Measurements from ENCODE around the gene PRKCD. TPM values are rescaled to one million over a fixed set of nuclear protein-coding genes. Genes with fewer than 3 reads are reported as not detected.
A peak's percentile ranks its signal among the peaks of the same experiment; 100 is the strongest.

Gene PRKCD
- total and polyA plus RNA-seq, 9 of the 15 experiments (the other 6 are each of a cell fraction or from before 2014, with no cell fraction given) = 2.5 to 19.5 (median 6.1) TPM

- in situ Hi-C loops (cut with MboI) (no loop called here), intact Hi-C loops (cut with micrococcal nuclease) (no loop called here)
- H4K20me1 ChIP-seq (replicated peaks; ENCODE audit: control insufficient read depth, insufficient read depth, low read length) = no peaks in the 10 kb centered on the region; the same call in 1 of the 2 replicates
- peaks cover 0 to 5% of the 10 kb centered on the region in 2 experiments; a peak in 1 of 5 replicates for H3K27me3 ChIP-seq (ENCODE audit: control insufficient read depth in 2 of 2, insufficient read depth in 2 of 2, low read length in 2 of 2)
- FAIRE-seq = no peak
- 30% methylated on average over 10 of the region's 11 CpGs for WGBS (ENCODE audit: insufficient coverage, low coverage, missing lambda C conversion rate)
- H3K79me2 ChIP-seq (ENCODE audit: control insufficient read depth, insufficient read depth, low read length) = no peaks in the 10 kb centered on the region
- no peak overlapping the region for H3K4me2 ChIP-seq (ENCODE audit: insufficient read depth, low read length)
- H2AFZ ChIP-seq (ENCODE audit: low read depth, low read length) = no peak overlapping the region
- no TSS peak for BruUV-seq (replicated peaks)
- H3K4me1 ChIP-seq (replicated peaks in 1 of 2; ENCODE audit: control insufficient read depth in 2 of 2, insufficient read depth in 2 of 2, low read length in 2 of 2) = peaks cover 0 to 5% of the 10 kb centered on the region in 2 experiments; a peak in 2 of 5 replicates
- no peak for ATAC-seq
- H3K9ac ChIP-seq (ENCODE audit: insufficient read depth in 1 of 2, low read depth in 2 of 2, low read length in 2 of 2) = no peak overlapping the region
- no peaks in the 10 kb centered on the region for H3K9me3 ChIP-seq (replicated peaks; ENCODE audit: control insufficient read depth, insufficient read depth, low read depth, low read length)
- no peak for DNase-seq (ENCODE audit: extremely low read depth in 1 of 4, low spot score in 3 of 4)
- no peaks in the 10 kb centered on the region for H3K9me1 ChIP-seq (ENCODE audit: control insufficient read depth, insufficient read depth, low read length)
- ChIA-PET CTCF (ENCODE audit: low intra/inter-chr PET ratio) (no interaction called here), POLR2A (interaction anchor here (0.7 kb wide), 1 partner anchor 1419 kb away, joined by 3 read pairs; no protein-coding TSS in a partner anchor)
- H3K27ac ChIP-seq (ENCODE audit: extremely low read depth, low read depth, low read length) = no peak overlapping the region
- no peaks in the 10 kb centered on the region for H3K36me3 ChIP-seq (ENCODE audit: control insufficient read depth, insufficient read depth, low read length)
- H3K4me3 ChIP-seq = no peak overlapping the region
- no peak for TF ChIP-seq ZFX (CRISPR knock-in tag; IDR thresholded peaks at IDR 0.05)
- TF ChIP-seq ARNT (IDR thresholded peaks at IDR 0.05) = 0 out of 4 replicates have a peak, but pooled peaks of 1 of the 2 experiments have one; percentile 1
Observed at GRCh38 chr3:53144862-53145712, 15.9 kb upstream of the PRKCD start.

DNA sequence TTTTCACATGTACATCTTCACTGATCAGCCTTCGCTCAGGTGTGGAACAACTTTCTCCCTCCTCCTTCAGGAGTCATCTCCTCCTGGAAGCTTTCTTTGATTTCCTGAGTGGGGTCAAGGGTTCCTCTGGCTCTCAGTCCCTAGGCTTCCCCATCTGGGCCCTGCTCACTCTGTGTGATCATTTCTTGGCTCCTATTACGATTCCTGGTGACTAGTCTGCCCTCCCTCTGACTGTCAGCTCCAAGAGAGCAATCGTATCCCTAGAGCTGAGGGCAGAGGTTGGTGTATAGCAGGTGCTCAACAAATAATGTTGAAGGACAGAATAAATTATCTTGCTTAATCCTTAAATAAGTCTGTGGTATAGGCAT, 15.3 kb upstream of the PRKCD start:
- no peak overlapping the region for H3K9ac ChIP-seq (ENCODE audit: insufficient read depth in 1 of 2, low read depth in 2 of 2, low read length in 2 of 2)
- no peak for TF ChIP-seq SMAD2 (IDR thresholded peaks at IDR 0.05; ENCODE audit: low read depth, low read length)
- intact Hi-C loops (cut with micrococcal nuclease) = no loop called here

More for the DNA sequence above, 15.3 kb upstream of the PRKCD start:
- POLR2A ChIA-PET = no interaction called here
- ATAC-seq = no peak
- in situ Hi-C loops (cut with MboI) = no loop called here
- Histone ChIP-seq H3K79me2 (ENCODE audit: control insufficient read depth, insufficient read depth, low read length) (no peaks in the 10 kb centered on the region), H3K9me3 (replicated peaks; ENCODE audit: control insufficient read depth, insufficient read depth, low read depth, low read length) (no peaks in the 10 kb centered on the region), H3K4me2 (ENCODE audit: insufficient read depth, low read length) (no peak overlapping the region), H3K36me3 (ENCODE audit: control insufficient read depth, insufficient read depth, low read length) (no peaks in the 10 kb centered on the region), H3K4me3 (no peak overlapping the region), H3K9me1 (ENCODE audit: control insufficient read depth, insufficient read depth, low read length) (no peaks in the 10 kb centered on the region), H3K27me3 (ENCODE audit: control insufficient read depth in 2 of 2, insufficient read depth in 2 of 2, low read length in 2 of 2) (peaks cover 0 to 5% of the 10 kb centered on the region in 2 experiments; a peak in 1 of 5 replicates), H2AFZ (ENCODE audit: low read depth, low read length) (no peak overlapping the region), H3K4me1 (replicated peaks in 1 of 2; ENCODE audit: control insufficient read depth in 2 of 2, insufficient read depth in 2 of 2, low read length in 2 of 2) (peaks cover 0 to 4% of the 10 kb centered on the region in 2 experiments; a peak in 1 of 5 replicates), H4K20me1 (replicated peaks; ENCODE audit: control insufficient read depth, insufficient read depth, low read length) (no peaks in the 10 kb centered on the region; the same call in 1 of the 2 replicates), H3K27ac (ENCODE audit: extremely low read depth, low read depth, low read length) (no peak overlapping the region)
- 11% methylated on average over 3 of the region's 3 CpGs for WGBS (ENCODE audit: insufficient coverage, low coverage, missing lambda C conversion rate)
- no TSS peak for BruUV-seq (replicated peaks)
- no peak for FAIRE-seq
- no peak for DNase-seq (ENCODE audit: extremely low read depth in 1 of 4, low spot score in 3 of 4)
- CTCF ChIA-PET (ENCODE audit: low intra/inter-chr PET ratio) = no interaction called here
